T-helper 2 cell treated with Interferon-gamma antibody and Interleukin-4, amounts not matched to agents 5 μg/mL and 100 μg/mL, for 36 hours (primary cell): ENCODE measurements around the gene GGTLC2.
A peak's percentile ranks its signal among the peaks of the same experiment; 100 is the strongest.
"Not testable (repeated sequence)": the region's sequence is repeated elsewhere in the genome, so short reads cannot be mapped to it uniquely, and the experiment has no call there.

Experiments
- DNase-seq: peaks from one replicate; pipeline ENCODE4 v3.0.0; 2021; ENCODE audit warnings: low spot score
- H3K27ac Mint-ChIP-seq: one replicate; pipeline ENCODE4 v1.8.0; 2021; ENCODE audit warnings: mild to moderate bottlenecking, mixed read lengths
- H3K27me3 Mint-ChIP-seq: one replicate; pipeline ENCODE4 v1.8.0; 2021; ENCODE audit warnings: low read depth, mixed read lengths
- H3K36me3 Mint-ChIP-seq: one replicate; pipeline ENCODE4 v1.8.0; 2021; ENCODE audit warnings: low read depth, mixed read lengths
- H3K4me1 Mint-ChIP-seq: one replicate; pipeline ENCODE4 v1.8.0; 2021; ENCODE audit warnings: low read depth, mixed read lengths
- H3K4me3 Mint-ChIP-seq: one replicate; pipeline ENCODE4 v1.8.0; 2022; ENCODE audit warnings: mild to moderate bottlenecking, moderate library complexity, mixed read lengths
- H3K9me3 Mint-ChIP-seq: one replicate; pipeline ENCODE4 v1.8.0; 2021; ENCODE audit warnings: mixed read lengths

The GGTLC2 gene

DNA sequence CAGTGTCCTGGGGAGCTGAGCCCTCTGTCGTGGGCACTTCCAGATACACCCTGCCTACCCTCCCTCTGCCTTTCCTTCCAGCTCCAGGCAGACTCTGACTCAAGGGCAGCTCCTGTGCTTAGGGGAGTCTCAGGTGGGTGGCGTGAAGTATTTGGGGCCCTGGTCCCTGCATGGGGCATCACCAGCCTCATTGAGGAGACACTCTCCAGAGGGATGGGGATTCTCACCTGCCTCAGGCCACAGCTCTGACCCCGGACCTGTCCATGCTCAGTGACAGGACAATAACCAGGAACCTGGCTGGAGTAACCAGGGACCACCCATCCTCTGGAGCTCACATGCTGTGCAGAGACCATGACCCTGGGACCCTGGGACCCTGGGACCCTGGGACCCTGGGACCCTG is 41.2 kb downstream of the GGTLC2 start:
- H3K4me1 Mint-ChIP-seq: no peaks in the 10 kb centered on the region
- H3K27ac Mint-ChIP-seq: no peak overlapping the region
- H3K36me3 Mint-ChIP-seq: no peaks in the 10 kb centered on the region
- no peaks in the 10 kb centered on the region for H3K9me3 Mint-ChIP-seq
- no peaks in the 10 kb centered on the region for H3K27me3 Mint-ChIP-seq
- no peak for DNase-seq
- H3K4me3 Mint-ChIP-seq: no peak overlapping the region

DNA sequence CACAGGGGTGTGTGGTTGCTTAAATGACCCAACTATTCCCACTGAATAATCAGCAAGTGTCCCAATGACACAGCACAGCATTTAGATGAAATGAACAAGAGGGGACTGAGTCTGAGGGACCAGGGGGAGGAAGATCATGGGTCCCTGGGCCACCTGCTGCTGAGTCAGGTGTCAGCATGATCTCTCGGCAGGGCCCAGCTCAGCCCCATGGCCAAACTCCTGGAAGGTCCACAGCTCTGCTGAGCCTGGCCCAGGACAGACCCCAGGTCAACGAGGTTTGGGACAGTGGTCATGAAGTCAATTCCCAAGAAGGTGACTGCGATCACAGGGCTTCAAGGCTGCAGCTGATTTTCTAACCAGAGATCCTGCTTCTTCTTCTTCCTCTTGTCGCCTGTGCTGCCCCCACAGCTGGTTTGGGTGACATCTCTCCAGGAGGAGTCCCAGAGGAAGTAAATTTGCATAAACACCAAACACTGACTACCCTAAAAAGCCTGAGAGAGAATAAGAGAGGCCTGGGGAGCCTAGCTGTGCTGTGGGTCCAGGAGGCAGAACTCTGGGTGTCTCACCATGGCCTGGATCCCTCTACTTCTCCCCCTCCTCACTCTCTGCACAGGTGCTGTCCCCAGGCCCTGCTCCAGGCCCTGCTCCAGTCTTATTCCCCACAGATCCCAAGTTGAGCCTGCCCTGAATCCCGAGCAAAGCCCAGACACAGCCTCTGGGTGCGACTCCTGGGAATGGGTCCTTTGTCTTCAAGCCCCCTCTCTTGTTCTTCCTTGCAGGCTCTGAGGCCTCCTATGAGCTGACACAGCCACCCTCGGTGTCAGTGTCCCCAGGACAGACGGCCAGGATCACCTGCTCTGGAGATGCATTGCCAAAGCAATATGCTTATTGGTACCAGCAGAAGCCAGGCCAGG is 42.0 kb downstream of the GGTLC2 start:
- not testable (repeated sequence) for H3K9me3 Mint-ChIP-seq, DNase-seq, H3K27me3 Mint-ChIP-seq, H3K4me1 Mint-ChIP-seq, H3K27ac Mint-ChIP-seq, H3K4me3 Mint-ChIP-seq, H3K36me3 Mint-ChIP-seq

DNA sequence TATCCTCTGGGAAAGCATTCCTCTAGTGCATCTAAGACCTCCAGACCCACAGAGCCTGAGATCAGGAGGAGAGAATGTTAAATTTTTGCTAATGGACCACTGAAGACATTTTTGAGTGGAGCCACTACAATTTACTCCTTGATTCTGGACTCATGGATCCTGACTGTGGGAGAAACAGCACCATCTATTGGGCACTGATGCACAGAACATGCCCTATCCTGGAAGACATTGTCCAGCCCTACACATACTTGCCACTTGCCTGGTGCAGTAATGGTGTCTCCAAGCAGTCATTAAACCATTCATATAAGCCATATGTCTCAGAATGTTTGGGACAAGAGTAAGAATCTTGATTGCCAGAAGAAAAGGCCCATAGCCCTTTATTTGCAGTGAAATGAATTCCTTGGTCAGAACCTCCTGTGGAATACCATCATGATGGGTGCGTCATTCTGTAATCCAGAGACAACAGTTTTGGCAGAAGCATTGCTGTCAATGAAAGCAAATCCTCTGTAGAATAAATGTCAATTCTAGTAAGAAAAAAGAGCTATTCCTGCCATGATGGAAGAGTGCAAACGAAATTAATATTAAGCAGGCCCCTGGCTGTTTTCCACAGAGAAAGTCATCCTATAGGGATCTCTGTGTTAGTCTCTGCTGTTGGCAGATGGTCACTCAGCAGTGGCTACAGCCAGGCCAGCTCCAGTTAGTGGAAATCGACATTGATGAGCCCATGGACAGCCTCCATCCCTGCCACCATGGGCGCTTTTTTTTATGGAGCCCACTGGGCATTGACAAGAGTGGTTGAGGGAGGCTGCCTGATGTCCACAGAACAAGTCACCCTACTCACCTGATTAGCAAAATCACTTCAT is 43.5 kb downstream of the GGTLC2 start:
- peak; percentile 23 for DNase-seq
- Mint-ChIP-seq H3K27ac (no peak overlapping the region), H3K36me3 (no peaks in the 10 kb centered on the region), H3K27me3 (no peaks in the 10 kb centered on the region), H3K4me1 (no peaks in the 10 kb centered on the region), H3K4me3 (no peak overlapping the region), H3K9me3 (no peaks in the 10 kb centered on the region)

DNA sequence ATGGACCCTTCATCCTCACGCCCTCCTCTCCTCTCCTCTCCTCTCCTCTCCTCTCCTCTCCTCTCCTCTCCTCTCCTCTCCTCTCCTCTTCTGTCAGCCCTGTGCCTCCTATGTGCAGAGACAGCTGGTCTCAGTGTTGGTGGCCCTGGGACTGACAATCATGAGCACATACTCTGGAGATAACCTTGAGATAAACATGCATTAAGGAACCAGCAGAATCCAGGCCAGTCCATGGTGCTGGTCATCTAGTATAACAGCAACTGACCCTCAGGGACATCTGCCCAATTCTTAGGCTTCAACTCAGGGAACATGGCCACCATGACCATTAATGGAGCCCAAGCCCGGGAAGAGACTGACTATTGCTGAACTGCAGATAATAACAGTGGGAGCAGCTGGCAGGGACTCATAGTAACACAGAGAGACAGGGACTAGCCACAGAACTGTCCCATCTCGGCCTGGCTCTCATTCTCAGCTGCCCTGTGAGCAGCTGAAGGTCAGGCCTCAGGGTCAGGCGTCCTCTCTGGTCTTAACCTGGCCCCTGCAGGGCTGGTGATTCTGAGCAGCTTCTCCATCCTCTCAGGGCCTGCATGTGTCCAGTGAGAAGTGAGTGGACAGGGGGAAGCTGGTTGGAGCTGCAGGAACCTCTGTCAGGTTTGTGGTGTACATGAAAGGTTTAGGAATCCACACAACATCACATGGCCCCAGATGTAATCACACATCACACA is 45.4 kb downstream of the GGTLC2 start:
- no peaks in the 10 kb centered on the region for H3K9me3 Mint-ChIP-seq
- no peak for DNase-seq
- no peaks in the 10 kb centered on the region for H3K27me3 Mint-ChIP-seq
- no peak overlapping the region for H3K4me3 Mint-ChIP-seq
- H3K36me3 Mint-ChIP-seq: no peaks in the 10 kb centered on the region
- no peak overlapping the region for H3K27ac Mint-ChIP-seq
- no peaks in the 10 kb centered on the region for H3K4me1 Mint-ChIP-seq

DNA sequence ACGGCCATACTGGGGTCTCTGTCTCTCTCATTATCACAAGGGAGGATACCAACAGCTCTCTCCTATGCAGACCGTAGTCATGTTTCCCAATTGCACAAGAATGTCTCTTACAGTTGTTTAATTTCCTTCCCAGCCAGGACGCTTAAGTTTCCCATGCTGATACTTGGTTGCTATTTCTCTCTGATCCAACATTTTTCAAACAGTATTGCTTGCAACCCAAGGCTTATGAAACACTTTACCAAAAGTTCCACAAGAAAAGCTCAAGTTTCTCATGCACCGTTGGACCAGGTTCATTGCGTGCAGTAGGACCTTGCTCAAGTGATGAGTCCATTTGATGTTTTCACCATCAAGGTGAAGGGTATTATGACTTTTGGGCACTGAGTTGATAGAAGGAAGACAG is 46.6 kb downstream of the GGTLC2 start:
- no peaks in the 10 kb centered on the region for H3K36me3 Mint-ChIP-seq
- H3K4me3 Mint-ChIP-seq: no peak overlapping the region
- H3K4me1 Mint-ChIP-seq: no peaks in the 10 kb centered on the region
- H3K9me3 Mint-ChIP-seq: no peaks in the 10 kb centered on the region
- H3K27me3 Mint-ChIP-seq: no peaks in the 10 kb centered on the region
- no peak overlapping the region for H3K27ac Mint-ChIP-seq
- DNase-seq: no peak

DNA sequence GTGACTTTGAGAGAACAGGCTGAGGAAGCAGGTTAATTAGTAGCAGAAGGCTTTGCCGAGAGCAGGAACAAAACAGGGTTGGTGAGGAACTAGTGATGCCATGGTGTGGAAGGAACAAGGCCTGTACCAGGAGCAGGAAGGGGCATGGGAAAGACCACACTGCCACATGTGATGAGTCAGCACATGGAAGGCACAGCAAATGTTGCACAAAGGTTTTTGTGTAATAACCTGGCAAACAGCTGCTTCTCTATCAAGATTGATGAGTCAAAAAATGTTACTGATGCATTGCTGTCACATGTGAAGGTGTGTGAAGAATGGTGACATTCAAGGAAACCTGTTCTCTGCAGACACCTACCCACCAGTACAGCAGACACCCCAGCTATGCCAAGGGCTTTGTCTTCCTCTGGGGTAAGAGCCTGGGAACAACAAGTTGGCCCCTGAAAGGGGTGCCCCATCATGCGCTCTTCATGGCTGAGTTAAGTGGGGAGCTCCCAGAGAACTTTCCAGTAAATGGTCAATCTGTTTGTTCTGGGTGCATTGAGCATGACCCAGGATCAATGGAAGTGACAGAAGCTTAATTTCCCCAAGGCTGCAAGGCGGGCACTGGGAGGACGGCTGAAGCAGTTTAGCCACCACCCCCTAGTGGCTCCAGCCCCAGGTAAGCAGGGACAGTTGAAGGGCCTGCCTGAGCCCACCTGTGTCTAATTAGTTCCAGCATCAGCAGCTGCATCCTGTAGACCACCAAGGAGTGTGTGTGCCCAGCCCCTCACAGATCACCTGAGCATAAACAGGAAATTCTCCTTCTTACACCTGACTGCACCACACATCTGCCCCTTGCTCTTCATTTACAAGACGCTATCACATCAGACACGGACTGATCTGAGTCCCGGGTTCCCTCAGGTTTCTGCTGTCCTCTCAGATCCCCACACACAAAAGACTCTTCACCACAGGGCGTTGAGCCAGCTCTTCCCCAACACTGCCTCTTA is 47.6 kb downstream of the GGTLC2 start:
- Mint-ChIP-seq H3K4me1 (no peaks in the 10 kb centered on the region), H3K27ac (no peak overlapping the region), H3K9me3 (no peaks in the 10 kb centered on the region), H3K36me3 (no peaks in the 10 kb centered on the region), H3K27me3 (no peaks in the 10 kb centered on the region), H3K4me3 (no peak overlapping the region)
- no peak for DNase-seq

DNA sequence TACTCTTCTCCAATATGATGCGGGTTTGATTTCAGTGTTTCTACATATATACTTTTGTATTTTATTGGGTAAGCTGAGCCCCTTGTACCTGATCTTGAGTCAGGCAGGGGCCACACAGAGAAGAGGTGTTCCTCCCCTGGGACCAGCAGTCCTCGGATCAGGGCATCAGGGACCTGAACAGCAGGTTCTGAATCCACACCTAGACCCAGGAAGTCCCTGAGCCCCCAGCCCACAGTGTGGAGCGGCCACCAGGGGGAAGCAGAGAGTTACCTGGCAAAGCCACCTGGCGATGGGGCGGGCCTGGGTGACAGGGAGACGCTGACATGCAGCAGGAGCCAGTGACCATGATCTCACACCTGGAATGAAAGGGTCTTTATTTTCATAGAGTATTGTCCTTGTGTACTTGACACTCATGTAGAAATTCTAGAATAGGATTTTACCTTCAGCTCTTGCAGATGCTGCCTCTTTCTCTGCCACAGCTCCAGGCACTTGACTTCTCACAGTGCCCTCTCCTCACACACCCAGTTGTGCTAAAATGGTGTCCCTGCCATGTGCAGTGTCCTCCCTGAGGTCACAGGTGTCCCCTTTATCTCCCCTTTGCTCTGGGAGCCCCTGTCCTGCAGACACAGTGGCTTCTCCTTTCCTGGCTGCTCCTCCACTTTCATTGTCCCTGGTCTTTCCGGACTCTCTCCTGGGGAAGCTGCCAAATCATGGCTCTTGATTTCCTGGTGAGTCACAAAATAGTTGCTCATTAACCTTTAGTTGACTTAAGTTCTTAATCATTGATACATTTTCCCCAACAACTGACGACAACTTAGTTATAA is 48.5 kb downstream of the GGTLC2 start:
- no peak overlapping the region for H3K4me3 Mint-ChIP-seq

DNA sequence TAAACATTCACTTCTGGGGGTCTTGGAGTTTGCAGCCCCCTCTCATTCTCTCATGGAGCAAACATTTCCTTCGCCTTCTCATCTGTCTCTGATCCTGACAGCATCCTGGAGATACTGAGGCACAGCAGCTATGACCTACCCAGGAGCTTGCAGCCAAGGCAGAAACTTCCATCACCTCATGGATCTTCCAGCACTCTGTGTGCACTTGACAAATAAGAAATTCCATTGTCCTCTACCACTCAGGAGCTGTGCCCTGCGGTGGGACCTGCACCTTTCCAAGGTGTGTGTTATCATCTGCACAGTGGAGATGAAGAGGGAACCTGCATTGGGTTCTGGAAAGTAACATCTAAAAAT is 49.1 kb downstream of the GGTLC2 start:
- H3K27me3 Mint-ChIP-seq: no peaks in the 10 kb centered on the region
- H3K27ac Mint-ChIP-seq: no peak overlapping the region
- H3K9me3 Mint-ChIP-seq: no peaks in the 10 kb centered on the region
- H3K4me1 Mint-ChIP-seq: no peaks in the 10 kb centered on the region
- no peaks in the 10 kb centered on the region for H3K36me3 Mint-ChIP-seq
- H3K4me3 Mint-ChIP-seq: no peak overlapping the region
- DNase-seq: no peak

More for the DNA sequence above, 48.5 kb downstream of the GGTLC2 start:
- H3K4me1 Mint-ChIP-seq: no peaks in the 10 kb centered on the region
- H3K27me3 Mint-ChIP-seq: no peaks in the 10 kb centered on the region
- no peaks in the 10 kb centered on the region for H3K36me3 Mint-ChIP-seq
- no peak overlapping the region for H3K27ac Mint-ChIP-seq
- no peaks in the 10 kb centered on the region for H3K9me3 Mint-ChIP-seq
- DNase-seq: peak; percentile 15

DNA sequence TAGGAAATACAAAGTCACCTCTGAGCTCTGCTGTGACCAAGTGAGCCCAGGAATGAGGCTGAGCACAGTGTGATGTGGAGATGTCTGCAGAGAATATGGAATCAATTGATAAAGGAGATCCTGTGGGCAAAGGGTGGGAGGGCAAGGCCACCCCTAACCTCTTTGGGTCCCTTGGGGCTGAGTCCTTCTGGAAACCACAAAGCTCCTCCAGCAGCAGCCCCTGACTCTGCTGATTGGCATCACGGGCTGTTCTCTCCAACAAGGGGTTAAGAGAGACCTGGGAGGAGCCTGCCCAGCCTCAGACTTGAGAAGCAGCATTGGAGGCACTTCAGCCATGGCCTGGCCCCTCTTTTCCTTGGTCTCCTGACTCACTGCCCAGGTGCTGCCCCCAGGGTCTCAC is 49.7 kb downstream of the GGTLC2 start:
- DNase-seq: no peak
- Mint-ChIP-seq H3K9me3 (no peaks in the 10 kb centered on the region), H3K4me3 (no peak overlapping the region), H3K4me1 (no peaks in the 10 kb centered on the region), H3K27ac (no peak overlapping the region), H3K36me3 (no peaks in the 10 kb centered on the region), H3K27me3 (no peaks in the 10 kb centered on the region)

DNA sequence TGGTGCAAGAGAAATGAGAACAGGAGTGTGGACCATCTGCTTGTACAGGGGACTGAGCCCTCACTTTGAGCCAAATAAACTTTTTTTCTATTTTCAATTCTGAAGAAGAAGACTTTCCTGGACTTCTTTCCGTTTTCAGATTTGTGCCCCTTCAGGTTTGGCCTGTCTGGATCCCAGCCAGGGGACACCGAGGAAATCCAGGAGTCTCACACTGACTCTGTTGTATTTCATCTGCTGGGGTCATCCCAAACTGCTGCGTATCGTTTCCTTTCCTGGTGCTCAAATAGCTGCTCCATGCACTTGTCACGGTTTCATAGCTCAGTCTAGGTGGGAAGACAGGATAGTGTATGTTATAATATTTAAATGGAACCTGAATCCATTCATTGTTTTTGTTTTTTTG is 51.7 kb downstream of the GGTLC2 start:
- Mint-ChIP-seq H3K4me1 (no peaks in the 10 kb centered on the region), H3K27me3 (no peaks in the 10 kb centered on the region), H3K4me3 (no peak overlapping the region), H3K9me3 (no peaks in the 10 kb centered on the region), H3K27ac (no peak overlapping the region), H3K36me3 (no peaks in the 10 kb centered on the region)
- DNase-seq: no peak
